Choroid plexus epithelial cell (primary cell): ENCODE data around the gene WNT10A.

ENCODE experiments used
- DNase-seq: peaks from one replicate; pipeline ENCODE4 v3.0.0-alpha.2; 2010; ENCODE audit warnings: low read depth
- H3K4me3 ChIP-seq: 2 replicates; pipeline ENCODE4 v1.5.1; 2011; ENCODE audit warnings: low read depth, mild to moderate bottlenecking, control low read depth, low read length, moderate library complexity
- TF ChIP-seq, protein P1 (sequence below): conservative IDR thresholded peaks from 2 replicates; pipeline ENCODE4 v1.5.1; 2011; ENCODE audit warnings: low read depth, mild to moderate bottlenecking, control low read depth, inconsistent platforms, low read length, moderate library complexity

The WNT10A gene

DNA sequence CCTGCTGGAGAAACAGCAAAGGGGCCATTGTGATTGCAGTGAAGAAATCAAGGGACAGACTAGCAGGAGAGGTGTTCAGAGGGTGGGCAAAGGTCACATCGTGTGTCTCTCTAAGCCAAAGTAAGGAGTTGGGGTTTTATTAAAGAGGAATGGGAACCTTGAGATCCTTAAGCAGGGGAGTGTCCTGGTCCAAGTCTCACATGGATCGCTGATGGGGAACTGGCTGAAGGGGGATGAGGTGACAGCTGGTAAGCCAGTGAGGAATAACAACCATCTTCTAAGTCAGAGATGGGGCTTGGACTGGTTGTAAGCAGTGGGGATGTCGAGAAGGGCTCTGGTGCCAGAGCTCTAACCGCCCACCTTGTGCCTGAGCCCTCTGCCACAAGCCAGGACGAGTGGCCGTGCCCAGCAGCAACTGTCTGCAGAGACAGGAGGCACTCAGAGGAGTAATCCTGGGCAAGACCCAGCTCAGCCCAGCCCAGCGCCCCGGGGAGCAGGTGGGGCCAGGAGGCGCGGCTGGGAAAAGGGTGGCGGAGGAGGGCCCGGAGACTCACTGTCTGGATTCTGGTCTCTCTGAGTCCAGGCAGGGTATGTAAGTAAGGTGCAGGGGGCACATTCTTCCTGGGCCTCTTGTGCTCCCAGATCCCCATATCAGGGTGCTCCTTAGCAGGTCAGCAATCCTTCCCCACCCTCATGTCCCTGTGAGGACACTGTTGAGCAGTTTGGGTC, 13.7 kb downstream of the WNT10A start:
- H3K4me3 ChIP-seq: no peak overlapping the region
- TF ChIP-seq, protein P1, sequence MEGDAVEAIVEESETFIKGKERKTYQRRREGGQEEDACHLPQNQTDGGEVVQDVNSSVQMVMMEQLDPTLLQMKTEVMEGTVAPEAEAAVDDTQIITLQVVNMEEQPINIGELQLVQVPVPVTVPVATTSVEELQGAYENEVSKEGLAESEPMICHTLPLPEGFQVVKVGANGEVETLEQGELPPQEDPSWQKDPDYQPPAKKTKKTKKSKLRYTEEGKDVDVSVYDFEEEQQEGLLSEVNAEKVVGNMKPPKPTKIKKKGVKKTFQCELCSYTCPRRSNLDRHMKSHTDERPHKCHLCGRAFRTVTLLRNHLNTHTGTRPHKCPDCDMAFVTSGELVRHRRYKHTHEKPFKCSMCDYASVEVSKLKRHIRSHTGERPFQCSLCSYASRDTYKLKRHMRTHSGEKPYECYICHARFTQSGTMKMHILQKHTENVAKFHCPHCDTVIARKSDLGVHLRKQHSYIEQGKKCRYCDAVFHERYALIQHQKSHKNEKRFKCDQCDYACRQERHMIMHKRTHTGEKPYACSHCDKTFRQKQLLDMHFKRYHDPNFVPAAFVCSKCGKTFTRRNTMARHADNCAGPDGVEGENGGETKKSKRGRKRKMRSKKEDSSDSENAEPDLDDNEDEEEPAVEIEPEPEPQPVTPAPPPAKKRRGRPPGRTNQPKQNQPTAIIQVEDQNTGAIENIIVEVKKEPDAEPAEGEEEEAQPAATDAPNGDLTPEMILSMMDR: no peak
- DNase-seq: no peak

DNA sequence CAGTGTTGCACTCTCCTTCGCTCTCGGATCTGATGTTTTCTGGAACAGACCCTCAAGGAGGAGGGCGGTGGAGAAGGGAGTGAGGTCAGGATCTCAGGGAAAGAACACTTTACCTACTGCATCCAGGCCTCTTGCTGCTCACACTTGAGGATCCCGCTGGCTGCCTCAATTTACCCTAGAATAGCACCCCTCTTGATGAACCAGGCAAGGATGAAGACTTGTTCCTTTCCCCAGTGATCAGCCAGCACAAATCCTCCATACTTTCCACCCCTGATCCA, 14.2 kb downstream of the WNT10A start:
- H3K4me3 ChIP-seq: no peak overlapping the region
- no peak for DNase-seq
- TF ChIP-seq, protein P1: no peak

DNA sequence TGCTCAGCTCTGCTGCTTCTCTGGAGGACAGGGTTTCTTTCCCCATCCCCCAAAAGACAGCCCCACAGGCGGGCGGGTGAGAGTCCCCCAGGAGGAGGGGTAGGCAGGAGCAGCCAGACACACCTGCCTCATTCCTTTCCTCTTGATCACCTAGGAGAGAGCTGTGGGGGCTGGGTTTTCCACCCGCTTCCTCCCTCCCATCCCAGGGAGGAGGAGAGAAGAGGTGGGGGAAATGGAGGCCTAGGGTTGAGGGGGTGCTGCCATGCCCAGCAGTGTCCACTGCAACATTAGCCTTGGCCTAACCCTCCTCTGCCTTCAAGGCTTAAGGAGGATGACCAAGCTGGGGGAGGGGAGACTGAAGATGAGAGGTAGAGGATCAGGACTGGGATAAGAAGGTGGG, 14.7 kb downstream of the WNT10A start:
- H3K4me3 ChIP-seq: no peak overlapping the region
- no peak for DNase-seq
- TF ChIP-seq, protein P1: no peak

DNA sequence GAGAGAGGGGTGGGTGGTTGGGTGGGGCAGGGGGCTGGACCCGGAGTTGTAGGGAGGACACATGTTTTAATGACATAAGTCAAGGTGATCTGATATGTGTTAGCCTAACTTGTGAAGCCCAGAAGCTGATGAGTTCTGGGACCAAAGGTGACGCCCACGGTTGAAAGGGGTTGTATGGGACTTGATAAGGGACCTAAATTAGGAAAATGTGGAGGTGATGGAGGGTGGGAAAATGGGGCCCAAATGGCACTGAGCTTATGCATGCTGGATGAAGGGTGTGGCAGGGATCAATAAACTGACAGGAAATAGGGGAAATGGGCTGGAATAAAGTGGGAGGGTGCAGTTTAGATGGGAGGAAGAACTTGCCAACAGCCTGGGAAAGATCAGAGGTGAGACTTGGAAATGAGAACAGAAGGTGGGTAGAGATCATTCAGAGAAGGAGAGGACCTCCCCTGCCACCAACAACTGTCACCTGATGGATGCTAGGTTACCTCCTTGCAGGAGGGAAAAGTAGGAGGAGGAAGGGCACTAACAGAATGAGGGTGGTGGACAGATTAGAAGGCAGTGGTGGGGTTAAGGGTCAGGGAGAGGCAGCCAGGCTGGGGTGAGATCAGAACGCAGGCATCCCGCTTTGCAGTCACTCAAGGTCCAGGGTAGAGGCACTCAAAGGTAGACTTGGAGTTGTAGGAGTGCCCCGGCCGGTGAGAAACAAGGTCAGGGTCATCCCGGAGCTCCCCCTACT, 15.3 kb downstream of the WNT10A start:
- TF ChIP-seq, protein P1: no peak
- DNase-seq: peak; percentile 13
- H3K4me3 ChIP-seq: no peak overlapping the region

DNA sequence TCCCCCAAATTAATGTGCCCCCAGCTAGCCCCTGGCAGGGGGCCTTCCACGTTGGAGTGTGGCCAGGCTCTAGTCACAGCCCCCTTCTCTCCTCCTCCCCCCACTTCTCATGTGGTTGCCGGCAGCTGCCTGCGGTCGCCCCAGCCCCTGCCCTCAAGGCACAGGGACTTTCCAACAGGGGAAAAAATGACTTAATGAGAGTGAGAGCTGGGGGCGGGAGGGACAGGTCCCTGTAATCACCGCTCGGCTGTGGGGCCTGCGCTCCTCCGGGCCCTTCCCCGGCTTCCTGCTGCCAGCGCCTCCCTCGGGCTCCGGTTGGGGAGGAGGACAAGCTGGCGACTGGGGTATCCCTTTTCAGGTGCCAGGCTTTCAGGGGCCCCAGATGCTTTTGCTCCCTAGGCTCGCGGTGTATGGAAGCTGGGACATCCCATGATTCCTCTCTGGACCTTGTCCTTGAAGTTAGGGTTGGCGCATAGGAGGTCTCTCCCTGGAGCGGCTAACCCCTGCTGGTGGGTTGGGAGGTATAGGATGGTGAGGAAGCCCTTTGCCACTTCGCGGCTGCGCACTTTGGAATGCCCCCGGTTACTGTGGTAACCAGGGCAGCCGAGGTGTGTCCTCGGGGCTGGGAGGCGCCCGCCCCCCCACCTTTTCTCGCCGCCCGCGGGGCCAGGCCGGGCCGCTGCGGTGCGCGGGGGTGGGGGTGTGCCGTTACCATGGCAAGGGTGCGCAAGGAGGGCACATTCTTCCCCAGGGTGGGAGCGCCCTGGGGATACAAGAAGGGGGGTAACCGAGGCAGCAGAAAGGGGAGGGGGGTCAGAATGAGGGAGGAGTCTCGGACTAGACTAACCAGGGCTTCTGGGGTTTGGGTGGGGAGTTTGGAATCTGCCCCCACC, 16.1 kb downstream of the WNT10A start:
- peak; percentile 59 for DNase-seq
- TF ChIP-seq, protein P1: no peak
- H3K4me3 ChIP-seq: no peak overlapping the region

DNA sequence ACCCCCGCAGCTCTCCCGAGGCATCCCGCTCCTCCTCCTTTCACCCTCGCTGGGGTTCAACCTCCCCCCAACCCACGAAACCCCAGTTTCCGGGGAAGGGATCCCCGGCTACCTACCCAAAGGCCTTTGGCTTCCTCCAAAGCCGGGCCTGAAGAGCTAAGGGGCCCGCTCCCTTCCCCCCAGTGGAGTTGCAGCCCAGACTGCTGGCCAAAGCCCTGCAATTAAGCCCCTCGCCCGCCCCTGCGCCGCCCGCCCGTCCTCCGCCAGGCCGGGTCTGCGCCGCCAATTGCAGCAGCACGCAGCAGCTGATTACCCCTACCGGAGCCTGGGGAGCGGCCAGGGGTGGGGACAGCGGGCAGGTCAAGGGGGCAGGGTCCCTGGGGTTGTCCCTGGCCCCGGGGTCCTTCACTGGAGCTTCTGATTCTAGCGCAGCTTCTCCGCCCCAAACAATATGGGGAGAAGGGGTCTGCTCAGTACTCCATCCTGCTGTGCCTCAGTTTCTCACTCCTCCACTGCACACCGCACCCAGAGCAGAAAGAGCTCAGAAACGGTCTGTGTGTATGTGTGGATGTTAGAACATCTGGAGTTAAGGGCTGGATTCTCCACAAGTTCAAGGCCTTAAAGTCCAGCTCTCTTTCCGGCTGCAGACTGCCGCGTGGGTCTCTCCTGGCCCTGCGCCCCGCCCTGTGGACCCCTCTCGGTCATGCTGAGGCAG, 16.9 kb downstream of the WNT10A start:
- DNase-seq: no peak
- TF ChIP-seq, protein P1: no peak
- H3K4me3 ChIP-seq: no peak overlapping the region
